Nephron progenitor cell (in vitro differentiated cells): Measurements from ENCODE around the gene SHISAL2A.
"Not testable (repeated sequence)": the region's sequence is repeated elsewhere in the genome, so short reads cannot be mapped to it uniquely, and the experiment has no call there.

Source experiments
- DNase-seq: peaks from one replicate; pipeline ENCODE4 v3.0.0; 2021
- H3K27ac Mint-ChIP-seq: 2 replicates; pipeline ENCODE4 v1.8.0; 2021; ENCODE audit warnings: mild to moderate bottlenecking, moderate library complexity, mixed read lengths
- H3K27me3 Mint-ChIP-seq: 2 replicates; pipeline ENCODE4 v1.8.0; 2021; ENCODE audit warnings: mild to moderate bottlenecking, low read depth, mixed read lengths; ENCODE audit not compliant: poor library complexity
- H3K36me3 Mint-ChIP-seq: 2 replicates; pipeline ENCODE4 v1.8.0; 2021; ENCODE audit warnings: low read depth, mixed read lengths
- H3K4me1 Mint-ChIP-seq: 2 replicates; pipeline ENCODE4 v1.8.0; 2021; ENCODE audit warnings: mixed read lengths
- H3K4me3 Mint-ChIP-seq: 2 replicates; pipeline ENCODE4 v1.8.0; 2021; ENCODE audit warnings: mild to moderate bottlenecking, moderate library complexity, mixed read lengths
- H3K9me3 Mint-ChIP-seq: 2 replicates; pipeline ENCODE4 v1.8.0; 2021; ENCODE audit warnings: mild to moderate bottlenecking, moderate library complexity, mixed read lengths
- CTCF ChIP-seq: fragments of 200-600 bp; sonication (generic); IDR thresholded peaks from 2 replicates; pipeline ENCODE4 v1.5.0; 2021; ENCODE audit warnings: antibody characterized with exemption

The SHISAL2A gene

GRCh38 chr1:52686261-52686751 is 53.3 kb downstream of the SHISAL2A start:
- H3K4me1 Mint-ChIP-seq, H3K4me3 Mint-ChIP-seq, H3K27ac Mint-ChIP-seq, H3K27me3 Mint-ChIP-seq, H3K9me3 Mint-ChIP-seq: not testable (repeated sequence)
- TF ChIP-seq CTCF, result peak; percentile 88
- peaks cover 33% of the 10 kb centered on the region for H3K36me3 Mint-ChIP-seq
- peak; percentile 74 for DNase-seq

- H3K36me3 Mint-ChIP-seq, result peaks cover 37% of the 10 kb centered on the region
- no peak overlapping the region for H3K27ac Mint-ChIP-seq
- peaks cover 5% of the 10 kb centered on the region for H3K4me1 Mint-ChIP-seq
- no peaks in the 10 kb centered on the region for H3K9me3 Mint-ChIP-seq
- no peak for DNase-seq
- no peaks in the 10 kb centered on the region for H3K27me3 Mint-ChIP-seq
- no peak for TF ChIP-seq CTCF
- H3K4me3 Mint-ChIP-seq, result no peak overlapping the region
These were observed 53.9 kb downstream of the SHISAL2A start for GRCh38 chr1:52686830-52687229.

DNA sequence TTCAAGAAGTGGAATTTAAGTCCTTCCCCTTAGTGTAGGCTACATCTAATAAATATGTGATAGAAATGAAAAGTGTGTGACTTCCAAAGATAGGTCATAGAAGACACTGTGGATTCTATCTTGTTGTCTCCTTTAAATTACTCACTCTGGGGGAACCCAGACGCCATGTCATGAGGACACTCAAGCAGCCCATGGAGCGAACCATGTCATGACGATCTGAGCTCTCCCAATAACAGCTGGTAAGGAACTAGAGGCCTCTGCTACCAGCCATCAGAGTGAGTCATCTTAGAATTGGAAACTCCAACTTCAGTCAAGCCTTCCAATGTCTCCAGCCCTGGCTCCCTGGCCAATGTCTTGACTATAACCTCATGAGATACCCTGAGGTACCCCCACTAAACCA is 58.9 kb downstream of the SHISAL2A start:
- DNase-seq, result no peak
- no peaks in the 10 kb centered on the region for H3K9me3 Mint-ChIP-seq
- H3K4me1 Mint-ChIP-seq, result no peaks in the 10 kb centered on the region
- H3K4me3 Mint-ChIP-seq, result no peak overlapping the region
- no peak overlapping the region for H3K27ac Mint-ChIP-seq
- no peak for TF ChIP-seq CTCF
- H3K27me3 Mint-ChIP-seq, result no peaks in the 10 kb centered on the region
- peaks cover 63% of the 10 kb centered on the region for H3K36me3 Mint-ChIP-seq

- no peaks in the 10 kb centered on the region for H3K27me3 Mint-ChIP-seq
- no peak for TF ChIP-seq CTCF
- peaks cover 1% of the 10 kb centered on the region for H3K4me1 Mint-ChIP-seq
- peaks cover 7% of the 10 kb centered on the region for H3K9me3 Mint-ChIP-seq
- peaks cover 62% of the 10 kb centered on the region for H3K36me3 Mint-ChIP-seq
- DNase-seq, result no peak
- no peak overlapping the region for H3K27ac Mint-ChIP-seq
- H3K4me3 Mint-ChIP-seq, result no peak overlapping the region
These were observed 59.7 kb downstream of the SHISAL2A start for GRCh38 chr1:52692697-52693096.

DNA sequence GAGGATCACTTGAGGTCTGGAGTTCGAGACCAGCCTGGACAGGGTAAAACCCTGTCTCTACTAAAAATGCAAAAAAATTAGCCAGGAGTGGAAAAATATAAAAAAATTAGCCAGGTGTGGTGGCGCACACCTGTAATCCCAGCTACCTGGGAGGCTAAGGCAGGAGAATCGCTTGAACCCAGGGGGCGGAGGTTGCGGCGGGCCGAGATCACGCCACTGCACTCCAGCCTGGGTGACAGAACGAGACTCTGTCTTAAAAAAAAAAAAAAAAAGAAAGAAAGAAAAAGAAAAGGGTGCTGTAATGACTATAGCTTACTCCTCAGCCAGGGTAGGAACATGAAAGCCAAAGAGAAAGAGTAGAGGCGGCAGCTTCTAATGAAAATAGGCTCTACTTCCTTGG is 60.4 kb downstream of the SHISAL2A start:
- Mint-ChIP-seq H3K36me3 (peaks cover 66% of the 10 kb centered on the region), H3K9me3 (peaks cover 11% of the 10 kb centered on the region)
- not testable (repeated sequence) for H3K27me3 Mint-ChIP-seq, H3K27ac Mint-ChIP-seq, H3K4me1 Mint-ChIP-seq, H3K4me3 Mint-ChIP-seq, DNase-seq

DNA sequence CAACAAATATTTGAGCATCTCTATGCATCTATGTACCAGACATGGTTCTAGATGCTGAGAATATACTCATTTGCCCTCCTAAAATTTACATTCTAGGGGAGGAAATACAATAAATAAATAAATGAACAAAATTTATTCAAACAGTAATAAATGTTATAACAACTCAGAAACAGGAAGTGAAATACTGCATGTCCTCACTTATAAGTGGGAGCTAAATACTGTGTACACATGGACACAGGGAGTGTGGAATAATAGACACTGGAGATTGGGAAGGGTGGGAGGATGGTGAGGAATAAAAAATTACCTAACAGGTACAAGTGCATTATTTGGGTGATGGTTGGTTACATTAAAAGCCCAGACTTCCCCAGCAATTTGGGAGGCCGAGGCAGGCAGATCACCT is 60.9 kb downstream of the SHISAL2A start:
- no peak overlapping the region for H3K27ac Mint-ChIP-seq
- peaks cover 5% of the 10 kb centered on the region for H3K27me3 Mint-ChIP-seq
- TF ChIP-seq CTCF, result no peak
- H3K36me3 Mint-ChIP-seq, result peaks cover 66% of the 10 kb centered on the region
- H3K4me1 Mint-ChIP-seq, result peaks cover 10% of the 10 kb centered on the region
- no peak overlapping the region for H3K4me3 Mint-ChIP-seq
- DNase-seq, result no peak
- H3K9me3 Mint-ChIP-seq, result peaks cover 11% of the 10 kb centered on the region
